Esophagus squamous epithelium (tissue), 4 donors: Measurements from ENCODE around the gene TTYH1.

ENCODE experiments used
- CTCF ChIP-seq, 6 experiments: fragments of 450-650 bp in 4 of 6; fragments of 200-600 bp in 2 of 6; sonication (generic) in 2 of 6; IDR thresholded peaks; one replicate each; pipeline ENCODE4 v1.5.1; 2016 to 2019; ENCODE audit warnings: antibody characterized with exemption in 6 of 6, mild to moderate bottlenecking in 4 of 6, moderate library complexity in 4 of 6
- POLR2A ChIP-seq, 4 donors: fragments of 450-650 bp; IDR thresholded peaks; one replicate each; pipeline ENCODE4 v1.6.1; 2017; ENCODE audit warnings: antibody characterized with exemption in 4 of 4, mild to moderate bottlenecking in 4 of 4, moderate library complexity in 3 of 4

- TF ChIP-seq POLR2A (IDR thresholded peaks at IDR 0.05): no peak
- no peak for TF ChIP-seq CTCF (IDR thresholded peaks at IDR 0.05)
These were observed 12.2 kb upstream of the TTYH1 start for GRCh38 chr19:54403054-54403453.
